GM12875 (cell line): Measurements from ENCODE around the gene TMEM200B.
A peak's percentile ranks its signal among the peaks of the same experiment; 100 is the strongest.

Experiments used
- H3K4me3 ChIP-seq: one replicate; pipeline ENCODE4 v1.5.1; 2011; ENCODE audit warnings: low read depth, low read length, control low read depth
- CTCF ChIP-seq: IDR thresholded peaks from 2 replicates; pipeline ENCODE4 v1.5.1; 2011; ENCODE audit warnings: low read depth, mild to moderate bottlenecking, control low read depth, inconsistent platforms, low read length, moderate library complexity, borderline replicate concordance; ENCODE audit not compliant: insufficient read depth

The TMEM200B gene

GRCh38 chr1:29123887-29124365 lies at the start of gene TMEM200B:
TSS of gene TMEM200B (minus strand) at chr1:29123903. CDS start at chr1:29121828, 2,075 bp downstream.
- peak within 1 kb of the TSS; percentile 39 for H3K4me3 ChIP-seq
- no peak for TF ChIP-seq CTCF

DNA sequence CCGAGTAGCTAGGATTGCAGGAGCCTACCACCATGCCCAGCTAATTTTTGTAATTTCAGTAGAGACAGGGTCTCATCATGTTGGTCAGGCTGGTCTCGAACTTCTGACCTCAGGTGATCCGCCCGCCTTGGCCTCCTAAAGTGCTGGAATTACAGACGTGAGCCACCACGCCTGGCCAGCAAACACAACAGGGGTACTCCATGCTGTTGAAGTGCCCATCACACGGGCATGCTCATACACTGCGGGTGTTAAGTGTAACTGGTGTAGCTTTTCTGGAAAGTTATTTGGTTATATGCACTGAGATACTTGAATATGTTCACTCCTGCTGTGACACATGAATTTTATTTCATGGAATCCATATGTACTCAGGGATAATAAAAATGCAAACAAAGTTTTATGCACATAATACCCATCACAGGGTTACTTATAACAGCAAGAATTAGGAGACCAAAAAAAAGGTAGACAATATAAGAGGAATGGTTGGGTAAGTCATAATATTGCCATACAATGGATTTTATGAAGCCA lies 48.8 kb upstream of the TMEM200B start:
- no peak for TF ChIP-seq CTCF
- H3K4me3 ChIP-seq, result no peak overlapping the region

- no peak overlapping the region for H3K4me3 ChIP-seq
- TF ChIP-seq CTCF, result no peak
Observed at GRCh38 chr1:29171521-29171920, 47.8 kb upstream of the TMEM200B start.

- H3K4me3 ChIP-seq, result no peak overlapping the region
- TF ChIP-seq CTCF, result no peak
Observed at GRCh38 chr1:29171089-29171488, 47.4 kb upstream of the TMEM200B start.

DNA sequence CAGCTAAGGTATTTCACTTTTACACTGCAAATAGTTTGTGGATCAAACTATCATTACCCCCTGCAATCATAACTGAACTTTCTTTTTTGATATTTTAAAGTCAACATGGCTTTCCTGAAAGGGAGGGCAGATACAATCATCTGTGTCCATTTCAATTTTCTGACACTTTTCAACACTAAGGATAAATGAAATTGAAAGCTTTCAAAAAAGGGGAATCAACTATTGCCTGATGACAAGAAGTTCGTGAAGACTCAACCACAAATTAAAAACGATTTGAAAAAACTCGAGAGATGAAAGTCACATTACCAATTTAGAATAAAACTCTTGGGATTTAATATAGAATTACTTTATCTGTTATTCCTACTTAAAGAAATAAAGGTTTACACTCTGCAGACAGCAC lies 46.3 kb upstream of the TMEM200B start:
- TF ChIP-seq CTCF, result no peak
- no peak overlapping the region for H3K4me3 ChIP-seq

- TF ChIP-seq CTCF, result no peak
Observed at GRCh38 chr1:29167904-29168303, 44.2 kb upstream of the TMEM200B start.

DNA sequence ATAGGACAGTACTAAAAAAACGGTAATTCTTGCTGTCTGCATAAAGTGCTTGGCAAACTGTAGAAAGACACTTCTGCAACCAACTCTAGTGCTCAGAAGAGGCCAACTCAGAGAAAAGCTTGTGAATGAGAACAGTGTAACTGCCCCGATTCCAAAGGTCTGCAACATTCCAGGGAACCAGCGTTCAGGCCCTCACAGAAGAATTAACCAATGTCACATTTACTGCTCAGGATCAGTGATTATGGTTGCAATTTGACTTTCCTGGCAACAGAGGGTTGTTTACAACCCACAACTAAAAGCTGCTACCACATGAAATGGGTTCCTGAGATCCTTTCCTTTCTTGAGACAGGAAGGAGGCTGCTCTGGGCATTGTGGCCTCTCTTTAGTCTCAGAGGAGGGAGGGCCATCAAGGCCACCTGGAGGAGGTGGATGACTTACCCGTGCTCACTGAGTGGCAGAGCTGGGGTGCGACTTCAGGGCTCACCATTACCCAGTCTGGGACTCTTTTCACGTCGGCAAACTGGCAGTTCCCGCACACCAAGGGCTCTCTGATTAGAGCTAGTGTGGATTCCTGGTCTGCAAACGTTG lies 42.7 kb upstream of the TMEM200B start:
- no peak for TF ChIP-seq CTCF
- H3K4me3 ChIP-seq, result no peak overlapping the region

More at GRCh38 chr1:29167904-29168303, 44.2 kb upstream of the TMEM200B start:
- H3K4me3 ChIP-seq, result no peak overlapping the region
